Medulla oblongata (tissue), 1 donor: ENCODE results near the gene SNRPD3.
A peak's percentile ranks its signal among the peaks of the same experiment; 100 is the strongest.
"Not testable (repeated sequence)": the region's sequence is repeated elsewhere in the genome, so short reads cannot be mapped to it uniquely, and the experiment has no call there.

Experiments
- DNase-seq: peaks from one replicate; pipeline ENCODE4 v3.0.0-alpha.2; 2015; ENCODE audit errors: extremely low spot score

Gene SNRPD3

GRCh38 chr22:24555165-24556039 lies at the start of gene SNRPD3:
Gene SNRPD3, plus strand, starts transcription at chr22:24555999. Its CDS starts 1,676 bp downstream, at chr22:24557675.
- DNase-seq, result peak; percentile 99

DNA sequence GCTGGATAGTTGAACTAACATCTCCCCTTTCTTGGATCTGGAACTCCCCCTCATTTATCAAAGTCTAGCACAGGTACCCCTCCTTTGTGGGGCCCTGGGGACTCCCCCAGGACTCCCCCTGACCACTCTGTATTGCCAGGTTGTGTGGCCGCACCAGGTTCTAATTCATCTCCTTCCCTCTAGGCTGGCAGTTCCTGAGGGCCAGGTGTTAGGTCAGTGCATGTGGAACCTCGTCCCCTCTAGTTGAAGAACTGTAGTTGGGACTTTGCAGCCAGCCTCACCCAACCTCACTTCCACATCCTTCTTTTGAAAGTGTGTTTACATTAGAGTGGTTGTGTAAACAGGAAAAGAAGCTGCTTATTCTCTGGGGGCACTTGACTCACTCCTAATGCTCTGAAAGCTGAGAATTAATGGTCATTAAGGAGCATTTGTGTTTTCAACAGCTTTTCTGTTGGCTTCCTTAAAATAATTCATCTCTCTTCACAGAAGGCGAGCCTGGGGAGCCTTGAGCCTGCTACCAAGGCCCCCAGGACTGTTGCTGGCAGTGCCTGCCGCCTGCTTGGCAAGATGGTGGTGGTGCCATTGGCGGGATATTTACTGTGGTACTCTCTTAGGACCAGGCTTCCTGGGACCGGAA lies 48.9 kb upstream of the SNRPD3 start:
- no peak for DNase-seq

GRCh38 chr22:24507716-24508115 lies 48.1 kb upstream of the SNRPD3 start:
- DNase-seq, result no peak

DNA sequence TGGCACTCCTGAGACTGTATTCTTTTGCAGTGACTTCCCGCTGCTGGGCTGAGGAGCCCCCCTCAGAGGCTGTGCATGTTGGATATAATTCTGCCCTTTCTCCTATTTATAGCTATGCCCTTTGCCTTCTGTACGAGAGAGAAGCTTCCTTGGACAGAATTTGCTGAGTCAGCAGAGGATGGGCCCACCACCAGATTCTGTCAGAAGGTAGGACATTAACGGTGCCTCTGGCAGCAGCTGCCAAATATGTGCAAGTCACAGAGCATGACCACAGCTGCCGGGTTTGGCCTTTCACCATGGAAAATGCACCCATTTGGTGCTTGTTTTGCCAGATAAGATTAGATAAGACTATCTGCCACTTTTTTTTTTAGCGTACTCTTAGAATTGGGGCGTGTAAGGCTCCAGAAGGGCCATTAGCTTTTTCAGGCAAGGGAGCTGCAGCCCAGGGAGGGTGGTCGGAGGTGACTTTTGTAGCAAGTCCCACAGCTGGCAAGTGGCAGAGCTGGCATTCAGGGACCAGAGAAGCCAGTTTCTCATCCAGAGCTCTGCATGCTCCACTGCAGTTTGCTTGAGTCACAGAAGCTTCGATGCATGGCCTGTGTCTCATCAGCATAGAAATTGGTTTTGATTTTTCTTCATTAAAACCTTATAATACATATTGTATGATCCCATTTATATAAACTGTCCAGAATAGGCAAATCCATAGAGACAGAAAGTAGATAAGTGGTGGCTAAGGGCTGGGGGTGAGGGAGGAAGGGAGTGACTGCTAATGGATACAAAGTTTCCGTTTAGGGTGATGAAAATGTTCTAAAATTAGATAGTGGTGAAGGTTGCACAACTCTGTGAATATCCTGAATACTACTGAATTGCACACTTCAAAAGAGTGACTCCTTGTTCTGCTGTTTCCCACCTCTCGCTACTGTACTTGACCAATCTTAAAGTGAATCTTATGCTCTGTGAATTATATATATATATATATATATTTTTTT lies 44.9 kb upstream of the SNRPD3 start:
- DNase-seq, result peak; percentile 31

DNA sequence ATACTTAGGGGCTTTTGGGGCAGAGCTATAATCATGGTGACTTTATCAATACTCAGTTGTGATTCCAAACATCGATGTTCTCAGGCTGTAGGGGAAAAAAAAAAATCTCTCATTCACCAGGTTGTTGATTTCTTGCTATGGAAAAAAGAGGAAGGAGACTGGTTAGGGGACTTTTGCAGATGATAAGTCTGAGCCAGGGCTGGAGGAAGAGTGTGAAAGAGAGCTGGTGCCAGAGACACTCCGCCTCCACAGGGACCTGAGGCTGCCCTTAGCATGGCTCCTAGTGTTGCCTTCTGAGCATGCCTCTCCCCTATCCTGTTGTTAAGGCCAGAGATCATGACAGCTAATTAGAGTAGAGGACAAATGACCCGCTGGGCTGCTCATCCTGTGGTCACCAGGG lies 43.8 kb upstream of the SNRPD3 start:
- DNase-seq, result peak; percentile 28

DNA sequence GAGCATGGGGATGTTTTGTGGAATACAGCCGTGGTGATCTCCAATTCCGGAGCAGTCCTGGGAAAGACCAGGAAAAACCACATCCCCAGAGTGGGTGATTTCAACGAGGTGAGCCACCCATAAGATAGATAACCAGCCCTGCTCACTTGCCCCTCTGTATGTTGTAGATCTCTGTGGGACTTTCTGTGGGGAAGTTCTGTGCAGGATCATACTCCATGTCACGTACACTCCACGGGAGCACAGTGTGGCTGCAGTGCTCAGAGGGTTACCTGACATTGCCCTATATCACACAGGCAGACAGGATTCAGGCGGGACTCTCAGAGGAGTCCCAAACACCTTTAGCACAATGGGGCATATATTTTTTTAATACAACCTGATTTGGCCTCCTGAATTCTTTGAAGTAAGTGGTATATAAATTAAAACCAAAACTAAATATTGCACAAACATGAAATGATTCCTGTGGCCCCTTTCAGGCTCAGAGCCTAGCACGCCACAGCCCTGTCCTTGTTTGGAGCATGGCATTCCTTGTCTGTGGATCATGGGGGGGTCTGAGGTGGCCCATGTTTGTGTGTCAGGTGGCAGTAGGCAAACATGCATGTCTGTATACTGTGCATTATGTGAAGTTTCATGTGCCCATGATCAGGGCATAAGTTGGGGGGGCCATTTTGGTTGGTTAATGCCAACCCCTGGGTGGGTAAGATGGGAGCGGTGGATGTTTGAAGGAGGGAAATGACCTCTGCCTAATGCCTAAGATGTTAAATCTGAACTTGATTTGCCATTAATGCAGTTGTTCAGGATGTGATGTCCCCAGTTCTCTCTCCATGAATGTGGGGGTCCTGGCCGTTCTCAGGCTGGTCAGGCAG lies 42.2 kb upstream of the SNRPD3 start:
- DNase-seq, result no peak

GRCh38 chr22:24514241-24515026 lies 41.4 kb upstream of the SNRPD3 start:
- no peak for DNase-seq

DNA sequence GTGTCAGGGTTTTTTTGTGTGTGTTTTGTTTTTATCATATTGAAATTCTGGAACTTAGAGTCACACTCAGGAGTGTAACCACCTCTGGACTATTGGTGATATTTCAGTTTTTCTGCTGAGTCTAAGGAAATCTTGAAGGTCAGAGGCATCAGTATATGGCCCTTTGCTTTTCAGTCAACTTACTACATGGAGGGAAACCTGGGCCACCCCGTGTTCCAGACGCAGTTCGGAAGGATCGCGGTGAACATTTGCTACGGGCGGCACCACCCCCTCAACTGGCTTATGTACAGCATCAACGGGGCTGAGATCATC lies 40.8 kb upstream of the SNRPD3 start:
- no peak for DNase-seq

DNA sequence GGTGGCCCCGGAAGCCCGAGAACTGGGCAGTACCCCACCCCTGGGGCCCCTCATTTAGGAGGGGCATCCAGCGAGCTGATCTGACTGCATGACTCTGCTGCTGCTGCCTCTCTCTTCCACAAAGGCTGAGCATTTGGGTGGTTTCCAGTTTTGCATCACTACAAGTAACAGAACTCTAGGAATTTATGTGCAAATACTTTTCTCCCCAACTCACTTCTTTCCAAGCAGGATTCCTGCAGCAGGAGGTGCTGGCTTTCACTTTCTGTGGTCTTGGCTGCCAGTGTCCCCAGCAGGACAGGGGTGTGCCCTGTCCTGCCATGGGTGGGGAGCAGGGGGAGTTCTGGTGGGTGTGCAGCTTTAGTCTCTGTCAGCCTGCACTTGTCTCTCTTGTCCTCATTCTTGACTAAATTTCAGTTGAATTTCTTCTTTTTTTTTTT lies 39.5 kb upstream of the SNRPD3 start:
- DNase-seq, result peak; percentile 51

DNA sequence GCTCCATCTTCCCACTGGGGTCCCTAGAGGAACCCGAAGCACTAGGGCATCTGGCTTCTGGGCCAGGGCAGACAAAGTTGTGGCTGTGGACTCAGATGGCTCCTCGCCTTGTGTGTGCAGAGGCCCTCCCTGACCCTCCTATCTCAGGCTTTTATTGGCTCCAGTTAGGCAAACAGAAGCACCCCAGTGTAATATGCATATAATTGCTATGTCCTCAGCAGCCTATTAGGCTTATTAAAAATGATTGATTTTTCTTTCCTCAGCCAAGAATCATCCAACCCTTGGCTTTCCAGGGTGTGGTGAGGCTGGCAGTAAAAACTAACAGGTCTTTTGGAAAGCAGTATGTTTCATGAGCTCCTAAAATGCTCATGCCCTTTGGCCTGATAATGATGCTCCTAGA lies 38.4 kb upstream of the SNRPD3 start:
- DNase-seq, result no peak

DNA sequence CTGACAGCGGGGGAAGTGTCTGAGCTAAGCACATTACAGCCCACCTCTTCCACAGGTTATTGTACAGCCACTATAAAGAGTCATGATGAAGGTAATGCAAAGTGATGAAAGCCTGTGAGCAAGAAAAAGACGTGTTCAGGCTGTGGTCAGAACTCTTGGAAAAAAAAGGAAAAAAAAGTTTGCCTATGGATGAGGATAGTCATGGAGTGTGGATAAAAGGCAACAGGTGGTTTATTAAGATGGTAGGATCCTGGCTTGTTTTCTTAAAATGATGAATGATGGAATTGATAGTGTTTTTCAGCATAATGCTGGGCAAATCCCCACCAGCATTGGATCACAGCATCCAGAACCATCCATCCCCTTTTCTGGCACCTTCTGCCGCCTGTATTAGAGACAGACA lies 37.6 kb upstream of the SNRPD3 start:
- DNase-seq, result no peak

DNA sequence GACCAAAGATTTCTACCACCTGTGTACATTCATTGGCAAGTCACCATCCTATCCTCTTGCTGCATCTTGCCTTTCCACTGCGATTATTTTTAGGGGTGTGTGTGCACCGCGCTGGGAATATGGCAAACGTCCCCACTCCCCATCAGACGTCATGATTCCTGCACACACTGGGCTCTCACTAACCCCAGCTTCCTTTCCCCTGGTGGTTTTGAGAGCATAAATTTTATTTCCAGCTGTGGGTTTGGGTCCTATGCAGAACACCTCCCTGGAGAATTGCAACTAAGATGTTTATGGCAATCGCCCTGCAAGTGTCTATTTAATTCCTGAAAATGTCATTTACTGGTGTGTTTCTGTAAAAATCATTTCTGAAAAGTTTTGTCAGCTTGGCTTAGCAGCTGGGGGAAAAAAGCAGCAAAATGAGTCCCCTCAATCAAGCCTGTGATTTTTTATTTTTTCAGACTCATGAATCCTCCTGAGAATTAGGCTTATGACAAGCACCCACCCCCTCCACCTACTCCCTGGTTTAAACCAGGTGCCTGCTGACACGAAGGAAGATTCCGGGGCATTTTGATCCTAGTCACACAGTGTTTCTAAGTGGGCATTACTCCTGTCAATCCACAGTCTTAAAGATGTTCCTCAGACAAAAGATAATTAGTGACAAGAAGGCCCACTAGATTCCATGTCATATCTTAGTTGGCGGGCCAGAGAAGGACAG lies 36.9 kb upstream of the SNRPD3 start:
- DNase-seq, result no peak

DNA sequence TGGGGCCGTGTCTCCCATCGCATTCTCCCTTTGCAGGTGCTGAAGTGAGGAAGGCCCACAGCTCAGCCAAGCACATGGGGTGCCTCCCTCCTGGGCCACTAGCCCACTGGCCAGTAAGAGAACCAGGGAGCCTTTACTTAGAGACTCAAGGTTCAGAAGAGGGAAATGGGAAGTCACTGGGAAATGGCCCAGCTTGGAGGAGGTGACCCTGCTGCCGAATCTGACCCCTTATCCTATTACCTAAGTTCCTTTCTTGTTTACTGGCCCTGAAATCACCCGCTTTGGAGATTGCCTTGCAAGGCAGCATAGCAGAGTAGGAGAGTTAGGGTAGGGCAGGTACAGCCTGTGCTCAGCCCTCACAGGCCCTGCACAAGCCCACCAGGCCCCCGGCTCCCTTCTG lies 36.3 kb upstream of the SNRPD3 start:
- DNase-seq, result no peak

GRCh38 chr22:24521791-24522245 lies 34.0 kb upstream of the SNRPD3 start:
- DNase-seq, result no peak

DNA sequence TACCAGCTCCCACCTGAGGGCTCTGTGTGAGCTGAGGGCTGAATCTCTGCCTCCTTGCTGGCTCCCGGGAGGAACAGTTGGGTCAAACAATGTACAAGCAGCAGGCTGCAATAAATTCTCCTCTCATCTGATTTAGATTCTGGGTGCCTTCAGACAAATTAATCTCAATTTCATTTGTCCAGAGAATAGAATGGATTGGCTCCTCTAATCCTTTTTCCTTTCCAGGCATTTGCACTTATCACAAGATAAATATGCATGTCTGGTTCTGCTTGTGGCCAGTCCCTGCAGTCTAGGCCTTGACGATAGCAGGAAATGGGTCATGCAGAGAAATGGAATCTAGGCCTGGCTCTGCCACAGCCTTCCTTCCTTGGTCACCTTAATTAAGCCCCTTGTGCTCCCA lies 31.9 kb upstream of the SNRPD3 start:
- DNase-seq, result no peak

- peak; percentile 85 for DNase-seq
Measured at GRCh38 chr22:24525416-24526037, 30.3 kb upstream of the SNRPD3 start.

- DNase-seq, result no peak
Measured at GRCh38 chr22:24526191-24526590, 29.6 kb upstream of the SNRPD3 start.

GRCh38 chr22:24529898-24530297 lies 25.9 kb upstream of the SNRPD3 start:
- no peak for DNase-seq

- DNase-seq, result not testable (repeated sequence)
Measured at GRCh38 chr22:24530968-24531367, 24.8 kb upstream of the SNRPD3 start.
